ENCODE measurements around the gene GSTA2. TPM values are rescaled to one million over a fixed set of nuclear protein-coding genes. Genes with fewer than 3 reads are reported as not detected.
"Not testable (repeated sequence)": the region's sequence is repeated elsewhere in the genome, so short reads cannot be mapped to it uniquely, and the experiment has no call there.

The GSTA2 gene
- total and polyA plus RNA-seq, 2 donors from 2014 or later: 0.28 to 133 TPM

- Histone ChIP-seq H3K9ac (ENCODE audit: low read length in 3 of 3) (peak overlapping the region in 1 of 3 donors; percentile 29), H3K9me3 (ENCODE audit: control insufficient read depth in 2 of 3, insufficient read depth in 1 of 3, low read length in 3 of 3) (no peaks in the 10 kb centered on the region), H3K4me1 (ENCODE audit: control insufficient read depth in 2 of 3, insufficient read depth in 2 of 3, low read depth in 1 of 3, low read length in 3 of 3) (peaks cover 0 to 21% (median 7%) of the 10 kb centered on the region in 3 donors), H3K27ac (ENCODE audit: low read depth in 2 of 2, low read length in 2 of 2) (peak overlapping the region; percentile 75 to 80), H3K36me3 (ENCODE audit: control insufficient read depth in 2 of 3, insufficient read depth in 3 of 3, low read length in 3 of 3) (no peaks in the 10 kb centered on the region), H3K27me3 (ENCODE audit: control insufficient read depth, insufficient read depth, low read length) (no peaks in the 10 kb centered on the region), H3K4me3 (ENCODE audit: low read length in 3 of 3) (no peak overlapping the region)
- no peak for FAIRE-seq
- TF ChIP-seq CTCF (IDR thresholded peaks at IDR 0.05; ENCODE audit: borderline replicate concordance, extremely low read depth, insufficient read depth): no peak
- peak in 1 of 5 donors; percentile 29 for DNase-seq
- intact Hi-C loops (cut with DNase I): no loop called here
Observed at GRCh38 chr6:52724042-52724405, 39.3 kb downstream of the GSTA2 start.

GRCh38 chr6:52720321-52720720 is 43.0 kb downstream of the GSTA2 start:
- no peak for DNase-seq
- no peak overlapping the region for H3K27ac ChIP-seq (ENCODE audit: low read depth in 2 of 2, low read length in 2 of 2)
- no peaks in the 10 kb centered on the region for H3K27me3 ChIP-seq (ENCODE audit: control insufficient read depth, insufficient read depth, low read length)
- H3K9ac ChIP-seq (ENCODE audit: low read length in 3 of 3): no peak overlapping the region
- H3K9me3 ChIP-seq (ENCODE audit: control insufficient read depth in 2 of 3, insufficient read depth in 1 of 3, low read length in 3 of 3): no peaks in the 10 kb centered on the region
- no peak overlapping the region for H3K4me3 ChIP-seq (ENCODE audit: low read length in 3 of 3)
- no peak for TF ChIP-seq CTCF (IDR thresholded peaks at IDR 0.05; ENCODE audit: borderline replicate concordance, extremely low read depth, insufficient read depth)
- no peak for FAIRE-seq
- H3K4me1 ChIP-seq (ENCODE audit: control insufficient read depth in 2 of 3, insufficient read depth in 2 of 3, low read depth in 1 of 3, low read length in 3 of 3): peaks cover 0 to 13% (median 6%) of the 10 kb centered on the region in 3 donors
- H3K36me3 ChIP-seq (ENCODE audit: control insufficient read depth in 2 of 3, insufficient read depth in 3 of 3, low read length in 3 of 3): no peaks in the 10 kb centered on the region
- intact Hi-C loops (cut with DNase I): no loop called here

- H3K4me3 ChIP-seq (ENCODE audit: low read length in 3 of 3): no peak overlapping the region
- H3K4me1 ChIP-seq (ENCODE audit: control insufficient read depth in 2 of 3, insufficient read depth in 2 of 3, low read depth in 1 of 3, low read length in 3 of 3): no peaks in the 10 kb centered on the region
- no peaks in the 10 kb centered on the region for H3K36me3 ChIP-seq (ENCODE audit: control insufficient read depth in 2 of 3, insufficient read depth in 3 of 3, low read length in 3 of 3)
- H3K9me3 ChIP-seq (ENCODE audit: control insufficient read depth in 2 of 3, insufficient read depth in 1 of 3, low read length in 3 of 3): no peaks in the 10 kb centered on the region
- FAIRE-seq: no peak
- DNase-seq: no peak
- intact Hi-C loops (cut with DNase I): no loop called here
- H3K27ac ChIP-seq (ENCODE audit: low read depth in 2 of 2, low read length in 2 of 2): no peak overlapping the region
- H3K27me3 ChIP-seq (ENCODE audit: control insufficient read depth, insufficient read depth, low read length): no peaks in the 10 kb centered on the region
- no peak for TF ChIP-seq CTCF (IDR thresholded peaks at IDR 0.05; ENCODE audit: borderline replicate concordance, extremely low read depth, insufficient read depth)
- no peak overlapping the region for H3K9ac ChIP-seq (ENCODE audit: low read length in 3 of 3)
Observed at GRCh38 chr6:52718550-52718949, 44.7 kb downstream of the GSTA2 start.

GRCh38 chr6:52714761-52715160 is 48.5 kb downstream of the GSTA2 start:
- H3K27me3 ChIP-seq (ENCODE audit: control insufficient read depth, insufficient read depth, low read length); H3K4me3 ChIP-seq (ENCODE audit: low read length in 3 of 3); DNase-seq; H3K36me3 ChIP-seq (ENCODE audit: control insufficient read depth in 2 of 3, insufficient read depth in 3 of 3, low read length in 3 of 3); intact Hi-C loops (cut with DNase I); H3K4me1 ChIP-seq (ENCODE audit: control insufficient read depth in 2 of 3, insufficient read depth in 2 of 3, low read depth in 1 of 3, low read length in 3 of 3); H3K9me3 ChIP-seq (ENCODE audit: control insufficient read depth in 2 of 3, insufficient read depth in 1 of 3, low read length in 3 of 3); H3K9ac ChIP-seq (ENCODE audit: low read length in 3 of 3); H3K27ac ChIP-seq (ENCODE audit: low read depth in 2 of 2, low read length in 2 of 2); FAIRE-seq: not testable (repeated sequence)
